Stimulated activated CD8-positive, alpha-beta memory T cell treated with anti-CD3 and anti-CD28 coated beads, Interleukin-12 subunit alpha, Interleukin-12 subunit beta, amount 100 ng/mL, for 24 hours (primary cell): ENCODE results near the gene GPR27.

ENCODE experiments used
- DNase-seq: peaks from one replicate; pipeline ENCODE4 v3.0.0-alpha.2; 2020; ENCODE audit errors: extremely low read depth

Gene GPR27

GRCh38 chr3:71786217-71786549 lies 32.5 kb downstream of the GPR27 start:
- DNase-seq: no peak

GRCh38 chr3:71786551-71786950 lies 32.9 kb downstream of the GPR27 start:
- DNase-seq: no peak

GRCh38 chr3:71787851-71788405 lies 34.3 kb downstream of the GPR27 start:
- no peak for DNase-seq

- no peak for DNase-seq
Observed at GRCh38 chr3:71789922-71790321, 36.3 kb downstream of the GPR27 start.

- DNase-seq: no peak
Observed at GRCh38 chr3:71791634-71792033, 38.0 kb downstream of the GPR27 start.

GRCh38 chr3:71796290-71796689 lies 42.6 kb downstream of the GPR27 start:
- no peak for DNase-seq

- DNase-seq: no peak
Observed at GRCh38 chr3:71797455-71797854, 43.8 kb downstream of the GPR27 start.

- no peak for DNase-seq
Observed at GRCh38 chr3:71800023-71800422, 46.4 kb downstream of the GPR27 start.

- DNase-seq: no peak
Observed at GRCh38 chr3:71801986-71802385, 48.3 kb downstream of the GPR27 start.

- DNase-seq: no peak
Observed at GRCh38 chr3:71803248-71803647, 49.6 kb downstream of the GPR27 start.

GRCh38 chr3:71805199-71805598 lies 51.5 kb downstream of the GPR27 start:
- DNase-seq: no peak

- DNase-seq: no peak
Observed at GRCh38 chr3:71805691-71806090, 52.0 kb downstream of the GPR27 start.
